ENCODE data around the gene CYP1A2. TPM values are rescaled to one million over a fixed set of nuclear protein-coding genes. Genes with fewer than 3 reads are reported as not detected.

CYP1A2 gene
- polyA plus RNA-seq, 1 of the 3 experiments (the other 2 are of a cell fraction) = not detected

GRCh38 chr15:74746389-74746788, 2.3 kb upstream of the CYP1A2 start:
- TF ChIP-seq YY1 (IDR thresholded peaks at IDR 0.05; ENCODE audit: low read depth) = no peak
- no peak for TF ChIP-seq TCF12 (IDR thresholded peaks at IDR 0.05)
- no peak for TF ChIP-seq REST (IDR thresholded peaks at IDR 0.05; ENCODE audit: low read depth, low read length)
- no peak for TF ChIP-seq PBX3 (IDR thresholded peaks at IDR 0.05)
- TF ChIP-seq FOSL2 (IDR thresholded peaks at IDR 0.05; ENCODE audit: borderline replicate concordance, low read depth) = no peak
- TF ChIP-seq CTCF (IDR thresholded peaks at IDR 0.05) = no peak
- TF ChIP-seq POLR2AphosphoS5 (IDR thresholded peaks at IDR 0.05; ENCODE audit: low read depth, low read length) = no peak
- TF ChIP-seq ZBTB33 (IDR thresholded peaks at IDR 0.05; ENCODE audit: borderline replicate concordance, low read depth) = no peak
- TF ChIP-seq USF2 (IDR thresholded peaks at IDR 0.05; ENCODE audit: borderline replicate concordance, low read depth, low read length) = no peak
- no peak for TF ChIP-seq CHD2 (IDR thresholded peaks at IDR 0.05; ENCODE audit: low read length, partially characterized antibody)
- TF ChIP-seq JUND (IDR thresholded peaks at IDR 0.05) = no peak
- no peak for TF ChIP-seq MAX (IDR thresholded peaks at IDR 0.05; ENCODE audit: low read depth)
- no peak for TF ChIP-seq GABPA (IDR thresholded peaks at IDR 0.05; ENCODE audit: low read depth)
- TF ChIP-seq MXI1 (IDR thresholded peaks at IDR 0.05; ENCODE audit: low read depth, low read length) = no peak
- TF ChIP-seq RXRA (IDR thresholded peaks at IDR 0.05; ENCODE audit: borderline replicate concordance, low read depth) = no peak
- TF ChIP-seq TAF1 (IDR thresholded peaks at IDR 0.05; ENCODE audit: borderline replicate concordance, low read depth, low read length) = no peak
- no peaks in the 10 kb centered on the region for H3F3A ChIP-seq (replicated peaks; ENCODE audit: insufficient read depth)
- H3K4me3 ChIP-seq (ENCODE audit: low read depth in 2 of 2, low read length in 1 of 2) = no peak overlapping the region
- H3K4me2 ChIP-seq = no peak overlapping the region
- no peak overlapping the region for H3K9ac ChIP-seq
- no peak overlapping the region for H3K27ac ChIP-seq (ENCODE audit: low read depth in 2 of 2, low read length in 1 of 2)
- H2AFZ ChIP-seq (ENCODE audit: low read depth) = no peak overlapping the region
- H3K4me1 ChIP-seq (ENCODE audit: control insufficient read depth in 1 of 2, insufficient read depth in 2 of 2, low read depth in 1 of 2, low read length in 1 of 2) = no peaks in the 10 kb centered on the region
- ChIA-PET CTCF (interaction anchor here (5.9 kb wide), 1 partner anchor 23 kb away, joined by 36 read pairs; no protein-coding TSS in a partner anchor), POLR2A (no interaction called here)
- peaks cover 4% of the 10 kb centered on the region; the same call in 1 of the 2 replicates for H3K27me3 ChIP-seq (ENCODE audit: insufficient read depth)
- WGBS (ENCODE audit: low lambda C conversion rate) = 21% methylated on average over 4 of the region's 4 CpGs
- H3K36me3 ChIP-seq (replicated peaks in 1 of 2; ENCODE audit: control insufficient read depth in 1 of 2, insufficient read depth in 2 of 2, low read length in 1 of 2) = no peaks in the 10 kb centered on the region
- H4K20me1 ChIP-seq (ENCODE audit: insufficient read depth) = no peaks in the 10 kb centered on the region
- H3K9me2 ChIP-seq = no peaks in the 10 kb centered on the region
- DNase-seq = no peak
- peaks cover 3% of the 10 kb centered on the region; the same call in 1 of the 2 replicates for H3K9me3 ChIP-seq
- no peaks in the 10 kb centered on the region for H3K79me2 ChIP-seq (ENCODE audit: insufficient read depth)

Measured in SK-N-SH (cell line).